CD4-positive, CD25-positive, alpha-beta regulatory T cell (primary cell): ENCODE data around the gene CRY2. TPM values are rescaled to one million over a fixed set of nuclear protein-coding genes. Genes with fewer than 3 reads are reported as not detected.

ENCODE experiments used
- ATAC-seq, 2 donors: fragments of 150-1000 bp; cut with Tn5 transposase; one replicate each; pipeline ENCODE4 v1.10.0; 2021; ENCODE audit warnings: low read depth in 2 of 2, moderate number of reproducible peaks in 2 of 2, moderate library complexity in 1 of 2
- DNase-seq, 3 donors: peaks; one replicate each; pipeline versions ENCODE4 v3.0.0 to v3.0.0-alpha.2; 2012 to 2022; ENCODE audit warnings: mixed read lengths in 1 of 3
- H3K27ac ChIP-seq: one replicate; pipeline ENCODE4 v1.7.0; 2013; ENCODE audit warnings: mild to moderate bottlenecking, low read length; ENCODE audit not compliant: insufficient read depth, poor library complexity, severe bottlenecking
- H3K27me3 ChIP-seq: one replicate; pipeline ENCODE4 v1.7.0; 2013; ENCODE audit warnings: low read length; ENCODE audit not compliant: control insufficient read depth, insufficient read depth
- H3K36me3 ChIP-seq: one replicate; pipeline ENCODE4 v1.7.0; 2013; ENCODE audit warnings: mild to moderate bottlenecking, low read length, moderate library complexity; ENCODE audit not compliant: control insufficient read depth, insufficient read depth
- H3K4me1 ChIP-seq: 2 replicates; pipeline ENCODE4 v1.7.0; 2013; ENCODE audit warnings: mild to moderate bottlenecking, low read length; ENCODE audit not compliant: insufficient read depth, control insufficient read depth, poor library complexity, severe bottlenecking
- H3K4me3 ChIP-seq: one replicate; pipeline ENCODE4 v1.7.0; 2013; ENCODE audit warnings: low read depth, mild to moderate bottlenecking, low read length, moderate library complexity
- H3K9me3 ChIP-seq, 2 experiments: 1 replicate in 1 of 2; 2 replicates in 1 of 2; pipeline ENCODE4 v1.7.0; 2013; ENCODE audit warnings: low read length in 2 of 2, mild to moderate bottlenecking in 1 of 2, moderate library complexity in 1 of 2; ENCODE audit not compliant: control insufficient read depth in 2 of 2
- H3K27ac Mint-ChIP-seq, 3 donors: one replicate each; pipeline ENCODE4 v1.8.0; 2020 to 2022; ENCODE audit warnings: mild to moderate bottlenecking in 3 of 3, mixed read lengths in 3 of 3, moderate library complexity in 2 of 3
- H3K27me3 Mint-ChIP-seq: one replicate; pipeline ENCODE4 v1.8.0; 2022; ENCODE audit warnings: mild to moderate bottlenecking, mixed read lengths
- H3K36me3 Mint-ChIP-seq: one replicate; pipeline ENCODE4 v1.8.0; 2020; ENCODE audit warnings: mixed read lengths
- H3K4me1 Mint-ChIP-seq, 4 donors: one replicate each; pipeline ENCODE4 v1.8.0; 2020 to 2022; ENCODE audit warnings: mixed read lengths in 4 of 4, mild to moderate bottlenecking in 1 of 4
- H3K4me3 Mint-ChIP-seq, 4 donors: one replicate each; pipeline ENCODE4 v1.8.0; 2020 to 2022; ENCODE audit warnings: mild to moderate bottlenecking in 4 of 4, mixed read lengths in 4 of 4, moderate library complexity in 3 of 4
- H3K9me3 Mint-ChIP-seq, 7 donors: one replicate each; pipeline ENCODE4 v1.8.0; 2020 to 2022; ENCODE audit warnings: mixed read lengths in 7 of 7, mild to moderate bottlenecking in 3 of 7, moderate library complexity in 2 of 7
- polyA plus RNA-seq, 4 donors: library from polyadenylated mRNA; unstranded; fragments of 300-500 nt; fragmentation: Illumina TruSeq; gene quantifications; one replicate each; pipeline ENCODE4 v1.2.3, GENCODE V29; 2021
- total RNA-seq: library from RNA; stranded (reverse); gene quantifications from one replicate; pipeline ENCODE4 v1.2.3, GENCODE V29; 2022

The CRY2 gene
- total and polyA plus RNA-seq, 5 donors from 2014 or later, result 23.4 to 183 (median 27.8) TPM

- Mint-ChIP-seq H3K9me3 (peaks cover 0 to 5% (median 0%) of the 10 kb centered on the region in 7 donors), H3K27me3 (peaks cover 12% of the 10 kb centered on the region), H3K36me3 (peaks cover 9% of the 10 kb centered on the region), H3K4me1 (peaks cover 0 to 13% (median 6%) of the 10 kb centered on the region in 4 donors), H3K27ac (no peak overlapping the region), H3K4me3 (peak overlapping the region in 1 of 4 donors; percentile 24)
- no peak overlapping the region for H3K27ac ChIP-seq
- peaks cover 10% of the 10 kb centered on the region for H3K4me1 ChIP-seq
- no peaks in the 10 kb centered on the region for H3K9me3 ChIP-seq
- no peaks in the 10 kb centered on the region for H3K27me3 ChIP-seq
- ATAC-seq, result no peak
- H3K4me3 ChIP-seq, result no peak overlapping the region
- no peak for DNase-seq
- H3K36me3 ChIP-seq, result peaks cover 12% of the 10 kb centered on the region
Measured at GRCh38 chr11:45885921-45886721, 38.8 kb downstream of the CRY2 start.

DNA sequence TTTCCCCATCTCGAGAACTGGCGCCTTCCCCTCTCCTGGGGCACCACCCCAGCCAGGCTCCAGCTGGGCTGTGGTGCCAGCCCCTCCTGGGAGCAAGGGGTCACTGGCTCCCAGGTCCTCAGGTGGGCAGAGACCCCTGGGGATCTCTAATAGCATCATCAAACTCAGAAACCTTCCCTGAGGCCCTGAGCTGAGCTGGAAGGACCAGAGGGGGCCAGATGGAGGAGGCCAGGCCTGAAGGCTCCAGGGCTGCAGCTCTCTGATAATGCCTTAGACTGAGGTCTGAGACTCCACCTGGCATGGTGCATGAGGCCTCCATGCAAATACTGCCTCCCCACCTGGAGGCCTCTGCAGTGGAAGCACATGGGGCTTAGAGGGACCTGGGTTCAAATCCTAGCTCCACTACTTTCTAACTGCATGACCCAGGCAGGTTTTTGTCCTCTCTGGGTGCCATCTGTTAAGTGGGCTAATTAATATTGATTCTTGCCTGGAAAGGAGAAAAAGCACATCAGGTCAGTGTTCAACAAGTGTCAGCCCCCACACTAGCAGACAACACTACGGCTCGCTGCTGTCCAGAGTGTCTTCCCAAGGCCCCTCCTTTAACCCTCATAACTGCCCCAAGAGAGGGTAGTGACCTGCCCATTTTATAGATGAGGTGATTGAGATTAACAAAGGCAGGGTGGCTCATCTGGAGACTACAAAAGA is 39.7 kb downstream of the CRY2 start:
- Histone ChIP-seq H3K27me3 (no peaks in the 10 kb centered on the region), H3K27ac (no peak overlapping the region), H3K4me1 (peaks cover 10% of the 10 kb centered on the region), H3K36me3 (peaks cover 3% of the 10 kb centered on the region), H3K9me3 (no peaks in the 10 kb centered on the region), H3K4me3 (no peak overlapping the region)
- Mint-ChIP-seq H3K4me1 (peaks cover 0 to 13% (median 6%) of the 10 kb centered on the region in 4 donors), H3K4me3 (peak overlapping the region in 2 of 4 donors; percentile 13 to 35), H3K9me3 (peaks cover 0 to 5% (median 0%) of the 10 kb centered on the region in 7 donors), H3K27ac (no peak overlapping the region), H3K36me3 (peaks cover 11% of the 10 kb centered on the region), H3K27me3 (peaks cover 12% of the 10 kb centered on the region)
- no peak for DNase-seq
- ATAC-seq, result no peak

- Mint-ChIP-seq H3K36me3 (peaks cover 6% of the 10 kb centered on the region), H3K9me3 (peaks cover 0 to 5% (median 0%) of the 10 kb centered on the region in 7 donors), H3K4me1 (peaks cover 0 to 13% (median 6%) of the 10 kb centered on the region in 4 donors), H3K27me3 (peaks cover 17% of the 10 kb centered on the region), H3K27ac (no peak overlapping the region), H3K4me3 (peak overlapping the region in 2 of 4 donors; percentile 45 to 63)
- H3K4me1 ChIP-seq, result peaks cover 10% of the 10 kb centered on the region
- no peaks in the 10 kb centered on the region for H3K27me3 ChIP-seq
- H3K27ac ChIP-seq, result no peak overlapping the region
- no peaks in the 10 kb centered on the region for H3K9me3 ChIP-seq
- H3K4me3 ChIP-seq, result no peak overlapping the region
- no peaks in the 10 kb centered on the region for H3K36me3 ChIP-seq
- ATAC-seq (no peak), DNase-seq (no peak)
Measured at GRCh38 chr11:45887587-45887986, 40.3 kb downstream of the CRY2 start.

GRCh38 chr11:45889555-45889954 is 42.3 kb downstream of the CRY2 start:
- H3K36me3 ChIP-seq, result no peaks in the 10 kb centered on the region
- no peaks in the 10 kb centered on the region for H3K27me3 ChIP-seq
- Mint-ChIP-seq H3K9me3 (peaks cover 0 to 5% (median 0%) of the 10 kb centered on the region in 7 donors), H3K27ac (no peak overlapping the region), H3K27me3 (peaks cover 25% of the 10 kb centered on the region), H3K4me1 (peaks cover 0 to 8% (median 2%) of the 10 kb centered on the region in 4 donors), H3K36me3 (peaks cover 6% of the 10 kb centered on the region), H3K4me3 (no peak overlapping the region)
- no peak for DNase-seq
- H3K27ac ChIP-seq, result no peak overlapping the region
- no peak for ATAC-seq
- H3K9me3 ChIP-seq, result no peaks in the 10 kb centered on the region
- no peak overlapping the region for H3K4me3 ChIP-seq
- H3K4me1 ChIP-seq, result peaks cover 10% of the 10 kb centered on the region

DNA sequence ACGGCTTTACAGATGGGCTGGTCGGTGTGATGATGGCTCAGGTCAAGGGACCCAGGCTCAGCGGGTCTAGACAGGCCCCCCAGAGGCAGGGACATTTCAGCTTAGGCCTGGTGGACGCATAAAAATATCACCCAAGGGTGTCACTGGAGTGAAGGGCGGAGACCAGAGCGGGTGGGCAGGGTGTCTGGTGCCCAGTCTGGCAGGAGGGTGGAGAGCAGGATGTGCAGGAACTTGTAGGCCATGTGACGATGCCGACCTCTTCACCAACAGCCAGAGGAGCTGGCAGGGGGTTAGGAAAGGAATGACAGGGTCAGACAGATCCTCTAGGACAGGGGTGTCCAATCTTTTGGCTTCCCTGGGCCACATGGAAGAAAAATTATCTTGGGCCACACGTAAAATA is 42.7 kb downstream of the CRY2 start:
- ATAC-seq (no peak), DNase-seq (no peak)
- Histone ChIP-seq H3K27me3 (no peaks in the 10 kb centered on the region), H3K9me3 (no peaks in the 10 kb centered on the region), H3K27ac (no peak overlapping the region), H3K4me1 (peaks cover 9% of the 10 kb centered on the region), H3K4me3 (no peak overlapping the region), H3K36me3 (no peaks in the 10 kb centered on the region)
- peaks cover 0 to 7% (median 0%) of the 10 kb centered on the region in 7 donors for H3K9me3 Mint-ChIP-seq
- peaks cover 0 to 5% (median 0%) of the 10 kb centered on the region in 4 donors for H3K4me1 Mint-ChIP-seq
- H3K27me3 Mint-ChIP-seq, result peaks cover 30% of the 10 kb centered on the region
- H3K36me3 Mint-ChIP-seq, result peaks cover 6% of the 10 kb centered on the region
- no peak overlapping the region for H3K27ac Mint-ChIP-seq
- H3K4me3 Mint-ChIP-seq, result no peak overlapping the region

- Mint-ChIP-seq H3K4me3 (no peak overlapping the region), H3K4me1 (peaks cover 0 to 3% (median 0%) of the 10 kb centered on the region in 4 donors), H3K36me3 (peaks cover 6% of the 10 kb centered on the region), H3K27ac (no peak overlapping the region), H3K27me3 (peaks cover 39% of the 10 kb centered on the region), H3K9me3 (peaks cover 0 to 8% (median 0%) of the 10 kb centered on the region in 7 donors)
- ATAC-seq (no peak), DNase-seq (no peak)
- Histone ChIP-seq H3K4me1 (peaks cover 1% of the 10 kb centered on the region), H3K36me3 (no peaks in the 10 kb centered on the region), H3K27me3 (no peaks in the 10 kb centered on the region), H3K27ac (no peak overlapping the region), H3K9me3 (no peaks in the 10 kb centered on the region), H3K4me3 (no peak overlapping the region)
Measured at GRCh38 chr11:45890886-45891550, 43.7 kb downstream of the CRY2 start.

- peaks cover 46% of the 10 kb centered on the region for H3K27me3 Mint-ChIP-seq
- no peak overlapping the region for H3K4me3 ChIP-seq
- H3K4me1 Mint-ChIP-seq, result peaks cover 0 to 4% (median 0%) of the 10 kb centered on the region in 4 donors
- H3K27ac ChIP-seq, result no peak overlapping the region
- H3K36me3 Mint-ChIP-seq, result peaks cover 6% of the 10 kb centered on the region
- no peak overlapping the region for H3K4me3 Mint-ChIP-seq
- ATAC-seq (no peak), DNase-seq (no peak)
- H3K27ac Mint-ChIP-seq, result no peak overlapping the region
- H3K27me3 ChIP-seq, result peaks cover 4% of the 10 kb centered on the region
- peaks cover 0 to 6% (median 0%) of the 10 kb centered on the region in 7 donors for H3K9me3 Mint-ChIP-seq
- no peaks in the 10 kb centered on the region for H3K9me3 ChIP-seq
- no peaks in the 10 kb centered on the region for H3K4me1 ChIP-seq
- no peaks in the 10 kb centered on the region for H3K36me3 ChIP-seq
Measured at GRCh38 chr11:45892856-45893255, 45.6 kb downstream of the CRY2 start.
